ENCODE data around the gene FBXW5. TPM values are rescaled to one million over a fixed set of nuclear protein-coding genes. Genes with fewer than 3 reads are reported as not detected.

The FBXW5 gene
- total and polyA plus RNA-seq, 2 donors (not counting 3 experiments of a cell fraction or from before 2014, with no cell fraction given): 97.3 to 151 TPM

DNA sequence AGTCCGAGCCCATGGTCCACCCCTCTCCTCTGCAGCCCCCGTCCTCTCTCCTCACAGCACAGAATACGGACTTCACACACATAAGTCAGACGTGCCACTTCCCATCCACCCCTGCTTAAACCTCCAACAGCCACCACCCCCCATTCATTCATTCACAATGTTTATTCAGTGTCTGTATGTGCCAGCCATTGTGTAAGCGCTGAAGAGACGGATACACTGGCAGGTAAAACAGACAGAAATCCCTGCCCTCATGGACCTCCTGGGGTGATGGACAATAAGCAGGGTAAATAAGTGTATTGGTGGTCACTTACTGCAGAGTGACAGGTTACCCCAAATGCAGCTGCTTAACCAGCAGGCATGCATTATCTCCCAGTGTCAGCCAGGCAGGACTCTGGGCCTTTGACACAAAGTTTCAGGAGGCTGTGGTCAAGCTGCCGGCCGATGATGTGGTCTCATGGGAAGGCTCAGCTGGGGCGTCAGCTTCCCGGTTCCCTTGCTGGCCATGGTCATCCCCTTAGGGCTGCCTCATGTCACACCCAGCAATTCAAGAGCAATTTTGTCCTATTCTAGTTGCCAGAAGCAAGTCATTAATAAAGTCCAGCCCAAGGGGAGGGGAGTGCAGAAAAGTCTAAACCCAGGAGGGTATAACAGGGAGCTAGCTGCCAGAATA lies 45.8 kb upstream of the FBXW5 start:
- Histone ChIP-seq H3K36me3 (ENCODE audit: control insufficient read depth in 2 of 2, extremely low read depth in 1 of 2, insufficient read depth in 2 of 2, low read length in 2 of 2) (no peaks in the 10 kb centered on the region), H3K4me3 (replicated peaks in 1 of 3; ENCODE audit: insufficient read depth in 1 of 3, low read depth in 1 of 3, low read length in 3 of 3) (no peak overlapping the region), H3K27me3 (ENCODE audit: control insufficient read depth in 2 of 2, insufficient read depth in 2 of 2, low read length in 2 of 2) (peaks cover 0 to 4% of the 10 kb centered on the region in 2 experiments), H3K79me2 (ENCODE audit: control insufficient read depth, insufficient read depth, low read length) (peaks cover 9% of the 10 kb centered on the region), H4K20me1 (replicated peaks; ENCODE audit: control insufficient read depth, extremely low read depth, insufficient read depth, low read length) (no peaks in the 10 kb centered on the region), H3K4me2 (ENCODE audit: insufficient read depth, low read length) (no peak overlapping the region), H2AFZ (ENCODE audit: low read depth, low read length) (no peak overlapping the region), H3K9ac (replicated peaks; ENCODE audit: extremely low read depth, insufficient read depth, low read length) (no peak overlapping the region), H3K4me1 (ENCODE audit: control insufficient read depth, extremely low read depth, insufficient read depth, low read length) (peaks cover 7% of the 10 kb centered on the region), H3K9me3 (replicated peaks; ENCODE audit: control insufficient read depth, insufficient read depth, low read length) (no peaks in the 10 kb centered on the region), H3K27ac (ENCODE audit: insufficient read depth, low read depth, low read length) (no peak overlapping the region), H3K9me1 (replicated peaks; ENCODE audit: control insufficient read depth, extremely low read depth, insufficient read depth, low read length) (no peaks in the 10 kb centered on the region)
- FAIRE-seq (no peak), DNase-seq (ENCODE audit: low read depth, low spot score) (no peak)
- dilution Hi-C loops (cut with MboI; ENCODE audit: extremely low pct_ligation_motif_present, low sequenced_read_pairs) (no loop called here), intact Hi-C loops (cut with micrococcal nuclease) (loop anchor here (5.0 kb wide), 1 partner anchor 43 kb away; the partner anchor contains the start of gene C8G)
- TF ChIP-seq POLR2A (IDR thresholded peaks at IDR 0.05; ENCODE audit: low read depth, low read length) (no peak), POLR2AphosphoS5 (IDR thresholded peaks at IDR 0.05; ENCODE audit: insufficient read depth, low read depth, low read length) (no peak), GATA2 (IDR thresholded peaks at IDR 0.05; ENCODE audit: insufficient read depth, insufficient read length, low read depth, low read length) (no peak), EZH2 (IDR thresholded peaks at IDR 0.05; ENCODE audit: borderline replicate concordance, low read depth, low read length, severe bottlenecking) (no peak), JUN (IDR thresholded peaks at IDR 0.05; ENCODE audit: borderline replicate concordance, insufficient read depth, insufficient read length, low read depth) (no peak), MYC (IDR thresholded peaks at IDR 0.05; ENCODE audit: low read depth, low read length) (no peak), FOS (IDR thresholded peaks at IDR 0.05; ENCODE audit: borderline replicate concordance, insufficient read depth, low read length) (no peak)
- TF ChIP-seq, protein P1, sequence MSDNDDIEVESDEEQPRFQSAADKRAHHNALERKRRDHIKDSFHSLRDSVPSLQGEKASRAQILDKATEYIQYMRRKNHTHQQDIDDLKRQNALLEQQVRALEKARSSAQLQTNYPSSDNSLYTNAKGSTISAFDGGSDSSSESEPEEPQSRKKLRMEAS (IDR thresholded peaks at IDR 0.05; ENCODE audit: insufficient read depth, insufficient read length): no peak
- TF ChIP-seq, protein P2, sequence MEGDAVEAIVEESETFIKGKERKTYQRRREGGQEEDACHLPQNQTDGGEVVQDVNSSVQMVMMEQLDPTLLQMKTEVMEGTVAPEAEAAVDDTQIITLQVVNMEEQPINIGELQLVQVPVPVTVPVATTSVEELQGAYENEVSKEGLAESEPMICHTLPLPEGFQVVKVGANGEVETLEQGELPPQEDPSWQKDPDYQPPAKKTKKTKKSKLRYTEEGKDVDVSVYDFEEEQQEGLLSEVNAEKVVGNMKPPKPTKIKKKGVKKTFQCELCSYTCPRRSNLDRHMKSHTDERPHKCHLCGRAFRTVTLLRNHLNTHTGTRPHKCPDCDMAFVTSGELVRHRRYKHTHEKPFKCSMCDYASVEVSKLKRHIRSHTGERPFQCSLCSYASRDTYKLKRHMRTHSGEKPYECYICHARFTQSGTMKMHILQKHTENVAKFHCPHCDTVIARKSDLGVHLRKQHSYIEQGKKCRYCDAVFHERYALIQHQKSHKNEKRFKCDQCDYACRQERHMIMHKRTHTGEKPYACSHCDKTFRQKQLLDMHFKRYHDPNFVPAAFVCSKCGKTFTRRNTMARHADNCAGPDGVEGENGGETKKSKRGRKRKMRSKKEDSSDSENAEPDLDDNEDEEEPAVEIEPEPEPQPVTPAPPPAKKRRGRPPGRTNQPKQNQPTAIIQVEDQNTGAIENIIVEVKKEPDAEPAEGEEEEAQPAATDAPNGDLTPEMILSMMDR (IDR thresholded peaks at IDR 0.05; ENCODE audit: extremely low read depth in 1 of 2, insufficient read depth in 1 of 2, low read depth in 1 of 2, low read length in 2 of 2): no peak
- no TSS peak for BruUV-seq (replicated peaks)
- ChIA-PET CTCF (no interaction called here), POLR2A (no interaction called here)

All from endothelial cell of umbilical vein (primary cell).